T follicular helper cell (primary cell): ENCODE results near the gene EML3.
"Not testable (repeated sequence)": the region's sequence is repeated elsewhere in the genome, so short reads cannot be mapped to it uniquely, and the experiment has no call there.

ENCODE experiments used
- DNase-seq: peaks from one replicate; pipeline ENCODE4 v3.0.0-alpha.2; 2020; ENCODE audit warnings: low read depth

Gene EML3

GRCh38 chr11:62573592-62574362, 38.8 kb downstream of the EML3 start, which contains the start of gene EEF1G:
Gene EEF1G (minus strand): TSS chr11:62573891. CDS start chr11:62573842, 49 bp downstream.
- DNase-seq, result peak; percentile 98

GRCh38 chr11:62573006-62573591, 39.5 kb downstream of the EML3 start:
- DNase-seq, result no peak

GRCh38 chr11:62572431-62572830, 40.1 kb downstream of the EML3 start:
- DNase-seq, result no peak

GRCh38 chr11:62571493-62571892, 41.1 kb downstream of the EML3 start:
- not testable (repeated sequence) for DNase-seq

- DNase-seq, result not testable (repeated sequence)
Observed at GRCh38 chr11:62570903-62571302, 41.7 kb downstream of the EML3 start.

GRCh38 chr11:62569611-62570010, 43.0 kb downstream of the EML3 start:
- no peak for DNase-seq

GRCh38 chr11:62567018-62567633, 45.4 kb downstream of the EML3 start:
- DNase-seq, result no peak

- DNase-seq, result no peak
Observed at GRCh38 chr11:62566247-62566646, 46.3 kb downstream of the EML3 start.

- no peak for DNase-seq
Observed at GRCh38 chr11:62565100-62565802, 47.3 kb downstream of the EML3 start.

- not testable (repeated sequence) for DNase-seq
Observed at GRCh38 chr11:62561677-62562230, 50.8 kb downstream of the EML3 start.

GRCh38 chr11:62560566-62561103, 51.9 kb downstream of the EML3 start:
- DNase-seq, result peak; percentile 80

GRCh38 chr11:62559626-62560025, 52.9 kb downstream of the EML3 start:
- DNase-seq, result not testable (repeated sequence)

- no peak for DNase-seq
Observed at GRCh38 chr11:62559204-62559603, 53.4 kb downstream of the EML3 start.

GRCh38 chr11:62558669-62559068, 53.9 kb downstream of the EML3 start:
- no peak for DNase-seq

- no peak for DNase-seq
Observed at GRCh38 chr11:62556875-62557631, 55.5 kb downstream of the EML3 start.

- peak; percentile 77 for DNase-seq
Observed at GRCh38 chr11:62556108-62556874, 56.3 kb downstream of the EML3 start.

GRCh38 chr11:62555464-62556107, 57.0 kb downstream of the EML3 start:
- DNase-seq, result peak; percentile 69

GRCh38 chr11:62554387-62555167, 58.0 kb downstream of the EML3 start:
- no peak for DNase-seq

GRCh38 chr11:62553839-62554361, 58.7 kb downstream of the EML3 start:
- no peak for DNase-seq
